Limb (tissue), 2 donors: Measurements from ENCODE around the gene BCKDK.

Experiments
- DNase-seq, 2 donors: peaks; one replicate each; pipeline ENCODE4 v3.0.0-alpha.2; 2016; ENCODE audit errors: extremely low spot score in 2 of 2

BCKDK gene

GRCh38 chr16:31080035-31080629, 28.1 kb upstream of the BCKDK start:
- DNase-seq, result no peak

DNA sequence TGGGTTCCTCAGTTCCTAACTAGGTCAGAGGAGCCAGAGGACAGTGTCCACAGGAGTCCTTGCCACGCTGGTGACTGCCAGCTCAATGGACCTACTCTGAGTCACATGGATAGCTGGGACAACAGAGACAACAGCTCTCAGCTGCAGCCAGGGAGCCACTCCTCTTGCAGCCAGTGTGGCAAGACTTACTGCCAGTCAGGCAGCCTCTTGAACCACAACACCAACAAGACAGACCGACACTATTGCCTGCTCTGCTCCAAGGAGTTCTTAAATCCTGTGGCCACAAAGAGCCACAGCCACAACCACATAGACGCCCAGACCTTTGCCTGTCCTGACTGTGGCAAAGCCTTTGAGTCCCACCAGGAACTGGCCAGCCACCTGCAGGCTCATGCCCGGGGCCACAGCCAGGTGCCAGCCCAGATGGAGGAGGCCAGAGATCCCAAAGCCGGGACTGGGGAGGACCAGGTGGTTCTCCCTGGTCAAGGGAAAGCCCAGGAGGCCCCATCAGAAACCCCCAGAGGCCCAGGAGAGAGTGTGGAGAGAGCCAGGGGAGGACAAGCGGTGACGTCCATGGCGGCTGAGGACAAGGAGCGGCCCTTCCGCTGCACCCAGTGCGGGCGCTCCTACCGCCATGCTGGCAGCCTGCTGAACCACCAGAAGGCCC, 27.3 kb upstream of the BCKDK start:
- no peak for DNase-seq

- DNase-seq, result no peak
These were observed 26.5 kb upstream of the BCKDK start for GRCh38 chr16:31081428-31082351.

DNA sequence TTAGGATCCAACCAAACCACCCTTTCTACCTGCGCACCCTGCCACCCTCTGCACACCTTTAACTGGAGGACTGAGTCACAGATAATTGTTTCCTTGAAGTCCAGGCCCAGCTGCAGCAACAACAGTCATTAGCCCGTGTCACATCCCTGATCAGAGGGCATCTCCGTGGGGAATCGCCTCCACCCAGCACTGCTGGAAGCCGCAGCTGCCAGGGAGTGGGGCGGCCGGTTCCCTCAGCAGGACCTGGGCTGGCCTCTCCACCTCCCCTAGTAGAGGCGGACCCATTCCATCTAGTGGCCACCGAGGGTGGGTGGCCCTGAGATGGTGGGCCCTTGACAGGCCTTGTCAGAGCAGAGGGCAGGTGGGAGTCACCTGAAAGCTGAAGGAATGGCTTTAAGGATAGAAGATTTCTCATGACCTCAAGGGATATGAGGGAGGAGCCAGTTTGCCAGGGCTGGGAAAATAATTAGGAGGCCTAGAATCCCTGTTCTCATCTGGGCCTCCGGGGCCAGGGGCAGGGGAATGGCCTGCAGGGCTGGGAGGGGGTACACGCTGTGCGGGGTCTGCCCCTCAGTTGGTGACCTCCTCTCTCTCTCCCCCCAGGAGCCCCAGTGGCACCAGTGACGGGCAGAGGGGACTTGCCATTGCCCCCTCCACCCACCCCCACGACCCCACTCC, 25.7 kb upstream of the BCKDK start:
- DNase-seq, result no peak

DNA sequence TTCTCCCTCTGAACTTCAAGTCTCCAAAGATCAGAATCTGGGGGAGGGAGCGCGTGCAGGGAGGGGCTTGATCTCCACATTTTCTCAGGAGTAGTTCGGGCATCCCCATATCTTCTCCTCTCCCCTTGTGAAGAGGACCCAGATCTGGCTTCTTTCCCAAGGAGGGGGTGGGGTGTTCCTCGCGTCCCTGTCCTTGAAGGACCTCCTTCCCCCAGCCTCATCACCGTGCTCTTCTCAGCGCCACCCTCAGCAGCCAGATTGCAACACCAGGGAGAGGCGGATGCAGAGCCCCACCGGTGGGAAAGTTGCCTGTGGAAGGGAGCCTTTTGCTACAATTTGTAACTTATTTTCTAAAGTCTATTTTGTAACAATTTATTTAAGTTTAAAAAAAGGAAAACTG, 25.1 kb upstream of the BCKDK start:
- DNase-seq, result no peak

DNA sequence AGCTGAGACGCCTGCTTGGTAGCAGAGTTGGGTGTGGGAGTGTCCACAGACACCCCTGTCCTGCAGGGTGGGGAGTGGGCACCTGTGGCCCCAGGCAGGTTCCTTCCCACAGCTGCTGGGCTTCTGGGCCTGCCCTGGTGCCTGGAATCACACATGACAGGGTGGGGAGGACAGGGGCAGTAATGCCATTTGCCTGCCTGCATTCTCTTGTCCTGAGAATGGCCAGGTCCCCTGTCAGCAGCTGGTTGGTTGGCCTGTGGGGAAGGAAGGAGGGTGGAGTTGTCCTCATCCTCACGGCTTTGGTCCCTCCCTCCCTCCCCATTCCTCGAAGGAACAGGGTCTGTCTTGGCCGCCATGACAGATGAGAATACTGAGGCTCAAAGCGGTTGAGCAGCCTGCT, 24.6 kb upstream of the BCKDK start:
- DNase-seq, result no peak

- DNase-seq, result peak in 1 of 2 donors; percentile 27
These were observed 24.2 kb upstream of the BCKDK start for GRCh38 chr16:31083981-31084380.

- peak; percentile 32 to 41 for DNase-seq
These were observed 23.4 kb upstream of the BCKDK start for GRCh38 chr16:31084584-31085302.

GRCh38 chr16:31085411-31085810, 22.8 kb upstream of the BCKDK start:
- DNase-seq, result peak in 1 of 2 donors; percentile 22

- peak; percentile 55 to 66 for DNase-seq
These were observed 22.1 kb upstream of the BCKDK start for GRCh38 chr16:31085873-31086628.

GRCh38 chr16:31086629-31086906, 21.6 kb upstream of the BCKDK start:
- no peak for DNase-seq

- DNase-seq, result peak in 1 of 2 donors; percentile 27
These were observed 20.7 kb upstream of the BCKDK start for GRCh38 chr16:31087481-31087880.

DNA sequence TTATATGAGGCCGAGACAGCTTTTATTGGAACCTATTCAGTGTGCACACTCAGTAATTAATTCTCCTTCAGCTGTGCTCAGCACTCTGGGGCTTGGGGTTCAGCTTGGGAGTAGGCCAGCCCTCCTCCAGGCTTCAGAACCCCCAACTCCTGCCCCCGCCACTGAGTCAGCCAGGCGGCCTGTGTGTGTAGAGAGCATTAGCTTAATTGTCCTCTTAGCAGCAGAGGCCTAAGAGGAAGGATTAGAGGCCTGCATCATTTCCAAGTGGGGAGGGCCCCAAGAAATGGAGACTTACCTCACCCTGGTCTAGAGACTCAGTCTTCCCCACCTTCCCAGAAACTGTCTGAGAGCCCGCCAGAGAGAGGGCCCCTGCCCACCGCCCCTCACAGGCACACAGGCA, 20.2 kb upstream of the BCKDK start:
- DNase-seq, result peak in 1 of 2 donors; percentile 25

GRCh38 chr16:31088459-31089183, 19.6 kb upstream of the BCKDK start, which contains the start of gene PRSS53:
TSS of gene PRSS53 (minus strand) at chr16:31088943. CDS start at chr16:31088809, 134 bp downstream.
- peak in 1 of 2 donors; percentile 31 for DNase-seq

DNA sequence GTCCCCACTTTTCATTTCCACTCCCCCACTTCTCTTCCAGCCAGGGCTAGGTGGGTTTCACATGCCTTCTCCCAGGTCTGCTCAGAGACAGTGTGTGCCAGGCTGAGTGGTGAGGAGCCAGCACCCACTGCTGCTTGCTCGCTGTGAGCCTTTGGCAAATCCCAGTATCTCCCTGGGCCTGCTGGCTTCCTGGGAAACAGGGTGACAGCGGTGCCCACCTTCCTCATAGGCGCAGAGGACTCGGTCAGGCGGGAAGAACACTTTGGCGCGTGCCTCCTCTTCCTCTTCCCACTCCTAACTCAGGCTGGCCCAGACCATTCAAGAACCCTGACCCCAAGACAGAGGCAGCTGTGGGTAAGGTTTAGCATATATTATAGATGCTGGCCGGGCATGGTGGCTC, 19.0 kb upstream of the BCKDK start:
- DNase-seq, result no peak

DNA sequence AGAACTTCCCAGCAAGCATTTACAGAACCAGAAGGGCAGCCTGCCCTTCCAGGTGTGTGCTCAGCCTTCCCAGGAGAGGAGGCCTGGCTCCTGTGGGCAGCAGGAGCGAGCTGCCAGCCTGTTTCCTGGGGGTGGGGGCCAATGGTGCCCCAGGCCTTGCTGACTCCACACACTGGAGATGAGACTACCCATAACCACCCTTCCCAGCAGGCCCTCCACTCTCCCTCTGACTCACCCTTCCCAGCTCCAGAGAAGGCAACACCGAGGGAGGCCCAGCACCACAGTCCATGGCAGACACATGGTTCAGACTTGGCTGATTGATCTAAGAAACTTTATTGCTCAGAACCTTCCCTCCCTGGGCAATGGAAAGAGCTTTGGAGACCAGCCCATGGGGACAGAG, 17.6 kb upstream of the BCKDK start:
- no peak for DNase-seq

DNA sequence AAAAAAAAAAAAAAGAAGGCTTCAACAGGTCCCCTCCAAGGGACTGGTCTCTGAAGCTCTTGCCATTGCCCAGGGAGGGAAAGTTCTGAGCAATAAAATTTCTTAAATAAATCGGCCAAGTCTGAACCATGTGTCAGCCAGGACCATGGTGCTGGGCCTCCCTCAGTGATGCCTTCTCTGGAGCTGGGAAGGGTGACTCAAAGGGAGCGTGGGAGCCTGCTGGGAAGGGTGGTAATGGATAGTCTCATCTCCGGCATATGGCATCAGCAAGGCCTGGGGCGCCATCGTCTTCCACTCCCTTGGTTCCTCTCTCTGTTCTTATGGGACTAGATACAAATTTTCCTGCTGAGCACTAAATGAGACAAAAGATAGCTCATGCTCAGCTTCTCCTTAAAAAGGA, 15.9 kb upstream of the BCKDK start:
- no peak for DNase-seq

GRCh38 chr16:31093132-31093703, 15.0 kb upstream of the BCKDK start:
- no peak for DNase-seq

GRCh38 chr16:31094088-31094423, 14.1 kb upstream of the BCKDK start:
- DNase-seq, result no peak
